SU-DHL-6 (cell line): Measurements from ENCODE around the gene OR2F2.

Experiments used
- H2AFZ ChIP-seq: fragments of 200-600 bp; sonication (generic); 2 replicates; pipeline ENCODE4 v1.6.1; 2014; ENCODE audit warnings: low read depth, mild to moderate bottlenecking, moderate library complexity, mixed read lengths, antibody characterized with exemption, low read length; ENCODE audit not compliant: severe bottlenecking
- H3F3A ChIP-seq: fragments of 200-600 bp; shearing (Covaris generic); 2 replicates; pipeline ENCODE4 v1.6.0; 2016; ENCODE audit warnings: antibody characterized with exemption, mild to moderate bottlenecking; ENCODE audit not compliant: insufficient read depth
- H3K27ac ChIP-seq: fragments of 200-600 bp; sonication (generic); 2 replicates; pipeline ENCODE4 v1.5.1; 2016; ENCODE audit warnings: low read depth, mild to moderate bottlenecking, low read length, moderate library complexity, mixed read lengths
- H3K27me3 ChIP-seq: fragments of 200-600 bp; sonication (generic), shearing (Covaris generic); 2 replicates; pipeline ENCODE4 v1.6.0; 2014; ENCODE audit warnings: mild to moderate bottlenecking, low read length
- H3K36me3 ChIP-seq: fragments of 200-600 bp; sonication (generic); 2 replicates; pipeline ENCODE4 v1.6.1; 2014; ENCODE audit warnings: mild to moderate bottlenecking, low read length, mixed read lengths
- H3K4me2 ChIP-seq: fragments of 300-600, 200-600 bp; shearing (Covaris generic), sonication (generic); 2 replicates; pipeline ENCODE4 v1.6.0; 2014; ENCODE audit warnings: low read length, low read depth, mild to moderate bottlenecking; ENCODE audit not compliant: poor library complexity, severe bottlenecking
- H3K4me3 ChIP-seq: fragments of 200-600 bp; sonication (generic); 2 replicates; pipeline ENCODE4 v1.5.1; 2014; ENCODE audit warnings: antibody characterized with exemption, low read length, mild to moderate bottlenecking, mixed read lengths; ENCODE audit not compliant: insufficient read depth, poor library complexity, severe bottlenecking
- H3K79me2 ChIP-seq: fragments of 200-600 bp; sonication (generic); 2 replicates; pipeline ENCODE4 v1.6.1; 2014; ENCODE audit warnings: mild to moderate bottlenecking, low read length, moderate library complexity; ENCODE audit not compliant: insufficient read depth
- H3K9ac ChIP-seq: fragments of 200-600 bp; sonication (generic); 2 replicates; pipeline ENCODE4 v1.7.0; 2014; ENCODE audit warnings: mild to moderate bottlenecking, low read length
- H3K9me2 ChIP-seq: fragments of 200-600 bp; sonication (generic); replicated peaks from 2 replicates; pipeline ENCODE4 v1.6.1; 2014; ENCODE audit warnings: low read length; ENCODE audit not compliant: insufficient read depth
- H3K9me3 ChIP-seq: fragments of 200-600 bp; sonication (generic); 2 replicates; pipeline ENCODE4 v1.6.1; 2014; ENCODE audit warnings: low read length, mixed read lengths; ENCODE audit not compliant: insufficient read depth
- H4K20me1 ChIP-seq: fragments of 200-600 bp; sonication (generic); 2 replicates; pipeline ENCODE4 v1.6.1; 2014; ENCODE audit warnings: low read depth, mild to moderate bottlenecking, antibody characterized with exemption, low read length, moderate library complexity, mixed read lengths
- CTCF ChIP-seq: fragments of 200-600 bp; sonication (generic); IDR thresholded peaks from one replicate; pipeline ENCODE4 v1.5.1; 2017; ENCODE audit warnings: antibody characterized with exemption, mild to moderate bottlenecking, low read length, moderate library complexity; ENCODE audit not compliant: insufficient read depth, poor library complexity, severe bottlenecking
- EZH2phosphoT487 ChIP-seq: fragments of 200-600 bp; sonication (generic), shearing (Covaris generic); conservative IDR thresholded peaks from 2 replicates; pipeline ENCODE4 v1.6.1; 2018; ENCODE audit warnings: mild to moderate bottlenecking, antibody characterized with exemption, low read length, moderate library complexity, mixed read lengths

The OR2F2 gene

GRCh38 chr7:143954544-143954943 is 19.5 kb downstream of the OR2F2 start, which contains the start of gene OR2F1:
Gene OR2F1, plus strand, starts transcription at chr7:143954844. Its CDS starts 5,127 bp downstream, at chr7:143959971.
- Histone ChIP-seq H3K27ac (no peak within 1 kb of the TSS), H3K4me3 (no peak within 1 kb of the TSS), H3K27me3 (no peaks in the 10 kb centered on the region), H3K4me2 (no peak within 1 kb of the TSS), H3K79me2 (no peaks in the 10 kb centered on the region), H3K9me3 (no peaks in the 10 kb centered on the region), H4K20me1 (no peaks in the 10 kb centered on the region), H2AFZ (no peak within 1 kb of the TSS), H3F3A (no peaks in the 10 kb centered on the region), H3K9ac (no peak within 1 kb of the TSS), H3K9me2 (no peaks in the 10 kb centered on the region), H3K36me3 (no peaks in the 10 kb centered on the region)
- TF ChIP-seq CTCF (no peak), EZH2phosphoT487 (no peak)

DNA sequence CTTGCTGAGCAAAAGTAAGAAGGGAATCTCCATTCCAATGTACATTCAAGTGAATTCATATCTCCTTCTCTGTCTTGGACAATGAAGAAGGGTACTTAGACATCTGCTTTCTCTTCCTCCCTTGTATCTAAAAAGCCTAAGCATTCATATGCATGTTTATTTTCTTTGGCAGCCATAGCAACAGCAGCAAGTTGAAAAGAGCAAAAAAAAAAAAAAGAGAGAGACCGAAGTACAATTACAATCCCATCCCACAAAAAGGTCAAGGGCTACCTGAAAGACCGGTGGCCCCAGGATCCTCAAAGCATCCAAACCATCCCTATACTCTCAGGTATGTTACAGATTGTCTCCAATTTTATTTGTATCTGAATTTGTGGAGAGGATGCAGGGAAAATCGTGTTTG is 23.7 kb downstream of the OR2F2 start:
- Histone ChIP-seq H3K9me3 (no peaks in the 10 kb centered on the region), H3K9me2 (no peaks in the 10 kb centered on the region), H3K36me3 (no peaks in the 10 kb centered on the region), H3F3A (no peaks in the 10 kb centered on the region), H3K9ac (no peak overlapping the region), H3K4me2 (no peak overlapping the region), H4K20me1 (no peaks in the 10 kb centered on the region), H3K79me2 (no peaks in the 10 kb centered on the region), H3K27ac (no peak overlapping the region), H2AFZ (no peak overlapping the region), H3K27me3 (no peaks in the 10 kb centered on the region), H3K4me3 (no peak overlapping the region)
- TF ChIP-seq EZH2phosphoT487 (no peak), CTCF (no peak)

GRCh38 chr7:143960813-143961610 is 26.0 kb downstream of the OR2F2 start:
- H3K9ac ChIP-seq: no peak overlapping the region
- no peaks in the 10 kb centered on the region for H3K9me3 ChIP-seq
- no peaks in the 10 kb centered on the region for H3F3A ChIP-seq
- H3K4me2 ChIP-seq: no peak overlapping the region
- H3K27ac ChIP-seq: no peak overlapping the region
- no peaks in the 10 kb centered on the region for H3K36me3 ChIP-seq
- H3K9me2 ChIP-seq: no peaks in the 10 kb centered on the region
- no peaks in the 10 kb centered on the region for H4K20me1 ChIP-seq
- H2AFZ ChIP-seq: no peak overlapping the region
- no peak overlapping the region for H3K4me3 ChIP-seq
- TF ChIP-seq CTCF (no peak), EZH2phosphoT487 (no peak)
- no peaks in the 10 kb centered on the region for H3K27me3 ChIP-seq
- no peaks in the 10 kb centered on the region for H3K79me2 ChIP-seq
